HG02981 (cell line): ENCODE data around the gene POLR1D.

ENCODE experiments used
- ATAC-seq: cut with Tn5 transposase; IDR thresholded peaks from one replicate; pipeline ENCODE4 v1.9.1; 2021; ENCODE audit warnings: mild to moderate bottlenecking, moderate library complexity; ENCODE audit not compliant: unreplicated experiment

The POLR1D gene

GRCh38 chr13:27670861-27671260, 49.2 kb downstream of the POLR1D start:
- no peak for ATAC-seq

GRCh38 chr13:27672025-27672424, 50.3 kb downstream of the POLR1D start:
- no peak for ATAC-seq
